SH-SY5Y (cell line): ENCODE results near the gene NIM1K.

Experiments
- GATA2 ChIP-seq: IDR thresholded peaks from 2 replicates; pipeline ENCODE4 v1.6.1; 2011; ENCODE audit warnings: mild to moderate bottlenecking, low read depth, low read length
- GATA3 ChIP-seq: IDR thresholded peaks from 2 replicates; pipeline ENCODE4 v1.6.1; 2011; ENCODE audit warnings: low read depth, mild to moderate bottlenecking, low read length, moderate library complexity

The NIM1K gene

DNA sequence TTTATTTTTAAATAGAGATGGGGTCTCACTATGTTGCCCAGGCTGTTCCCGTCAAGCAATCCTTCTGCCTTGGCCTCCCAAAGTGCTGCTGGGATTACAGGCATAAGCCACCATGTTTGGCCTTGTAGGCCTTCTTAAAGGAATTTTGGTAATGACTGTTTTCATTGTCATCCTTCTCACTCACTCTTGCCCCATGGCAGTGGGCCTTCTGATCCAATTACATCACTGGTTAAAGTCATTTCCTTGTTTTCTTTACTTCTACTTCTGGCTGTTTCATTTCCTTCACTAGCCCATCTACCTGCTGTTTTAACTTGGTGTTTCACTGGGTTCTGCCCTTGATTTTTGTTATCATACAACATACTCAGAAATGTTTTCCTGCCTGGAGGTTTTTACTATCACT is 20.1 kb upstream of the NIM1K start:
- TF ChIP-seq GATA2, result no peak
- TF ChIP-seq GATA3, result no peak

DNA sequence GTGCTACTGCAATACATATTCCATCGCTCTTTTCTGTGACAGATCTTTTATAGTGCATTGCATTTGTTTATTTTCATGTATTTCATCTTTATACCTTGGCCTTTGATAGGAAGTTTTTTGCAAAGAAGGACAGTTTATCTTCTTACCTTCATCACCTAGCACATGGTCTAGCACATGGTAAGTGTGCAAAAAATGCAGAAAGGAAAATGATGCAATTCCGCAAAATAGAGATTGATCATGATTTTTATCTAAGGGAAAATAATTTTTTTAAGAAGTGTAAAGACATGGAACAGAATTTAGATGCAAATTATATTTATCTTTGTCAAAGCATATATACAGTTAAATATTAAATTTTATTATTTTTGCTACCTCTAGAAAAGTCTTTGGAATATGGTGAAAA is 19.2 kb upstream of the NIM1K start:
- TF ChIP-seq GATA3 (no peak), GATA2 (no peak)

DNA sequence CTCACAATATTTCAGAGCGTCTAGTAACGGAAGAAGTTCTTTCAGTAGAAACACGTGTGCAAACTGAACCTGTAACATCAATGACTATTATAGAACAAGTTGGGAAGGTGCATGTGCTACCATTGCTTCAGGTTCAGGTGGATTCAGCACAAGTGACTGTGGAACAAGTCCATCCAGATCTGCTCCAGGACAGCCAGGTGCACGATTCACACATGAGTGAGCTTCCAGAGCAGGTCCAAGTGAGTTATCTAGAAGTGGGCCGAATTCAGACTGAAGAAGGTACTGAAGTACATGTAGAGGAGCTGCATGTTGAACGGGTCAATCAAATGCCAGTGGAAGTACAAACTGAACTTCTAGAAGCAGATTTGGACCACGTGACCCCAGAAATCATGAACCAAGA is 17.4 kb upstream of the NIM1K start:
- TF ChIP-seq GATA3 (no peak), GATA2 (no peak)

DNA sequence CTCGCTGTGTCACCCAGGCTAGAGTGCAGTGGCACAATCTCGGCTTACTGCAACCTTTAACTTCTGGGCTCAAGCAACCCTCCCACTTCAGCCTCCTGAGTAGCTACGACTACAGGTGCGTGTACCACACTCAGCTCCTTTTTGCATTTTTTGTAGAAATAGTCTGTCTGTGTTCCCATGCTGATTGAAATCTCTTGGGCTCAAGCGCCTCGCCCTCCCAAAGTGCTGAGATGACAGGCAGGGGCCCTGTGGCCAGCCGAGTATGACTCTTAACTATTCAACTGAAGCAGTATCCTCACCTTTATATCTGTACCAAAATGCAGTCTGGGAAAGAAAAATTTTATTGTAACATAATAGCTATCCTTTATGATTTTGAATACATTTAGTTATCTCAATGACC is 12.2 kb upstream of the NIM1K start:
- TF ChIP-seq GATA3 (no peak), GATA2 (no peak)

DNA sequence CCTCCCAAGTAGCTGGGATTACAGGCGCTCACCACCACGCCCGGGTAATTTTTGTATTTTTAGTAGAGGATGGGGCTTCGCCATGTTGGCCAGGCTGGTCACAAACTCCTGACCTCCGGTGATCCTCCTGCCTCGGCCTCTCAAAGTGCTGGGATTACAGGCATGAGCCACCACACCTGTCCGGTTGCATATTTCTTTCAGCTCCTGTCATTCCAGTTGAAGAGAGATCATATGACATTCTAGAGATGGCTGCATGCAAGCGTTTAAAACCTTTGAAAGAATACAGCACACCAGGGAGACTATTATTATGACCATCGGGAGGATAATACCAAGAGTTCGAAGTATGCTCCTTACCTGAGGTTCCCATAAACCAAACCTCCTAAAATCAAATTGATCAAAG is 9.6 kb upstream of the NIM1K start:
- TF ChIP-seq GATA3, result no peak
- no peak for TF ChIP-seq GATA2

DNA sequence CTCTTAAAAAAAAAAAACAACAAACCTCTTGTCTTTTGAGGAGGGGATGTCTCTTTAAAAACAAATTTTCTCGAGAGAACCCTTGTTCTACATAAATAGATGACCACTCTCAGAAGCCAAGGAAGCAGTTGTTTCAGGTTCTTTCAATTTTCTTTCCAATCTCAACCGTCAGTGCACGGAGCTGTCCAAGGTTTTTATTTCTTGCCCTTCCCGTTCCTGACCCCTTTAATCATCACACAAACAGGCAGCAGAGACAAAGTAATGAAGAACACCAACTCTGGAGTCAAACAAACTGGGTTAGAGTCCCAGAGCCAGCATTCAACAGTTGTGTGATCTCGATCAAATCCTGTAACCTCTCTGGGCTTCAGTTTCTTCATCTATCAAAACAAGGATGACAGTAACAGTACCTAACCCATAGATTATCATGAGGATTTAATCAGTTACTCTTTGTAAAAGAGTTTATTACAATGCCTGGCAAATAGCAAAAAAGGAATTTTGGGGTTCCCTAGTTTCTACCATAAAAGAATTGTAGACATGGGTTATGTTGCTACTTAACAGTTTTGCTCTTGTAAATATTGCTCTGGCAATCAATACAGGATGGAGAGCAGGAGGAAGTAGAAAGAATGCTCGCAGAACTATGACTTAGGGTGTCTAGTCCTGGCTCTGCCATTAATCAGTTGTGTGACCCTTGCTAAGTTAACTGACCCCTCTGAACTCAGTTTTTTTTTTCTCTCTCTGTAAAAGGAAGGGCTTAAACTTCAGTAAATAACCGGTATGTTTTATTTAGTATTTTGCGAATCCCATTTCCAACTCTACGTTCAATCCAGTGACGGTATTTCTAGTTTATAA is 1.0 kb upstream of the NIM1K start:
- TF ChIP-seq GATA2 (no peak), GATA3 (no peak)

DNA sequence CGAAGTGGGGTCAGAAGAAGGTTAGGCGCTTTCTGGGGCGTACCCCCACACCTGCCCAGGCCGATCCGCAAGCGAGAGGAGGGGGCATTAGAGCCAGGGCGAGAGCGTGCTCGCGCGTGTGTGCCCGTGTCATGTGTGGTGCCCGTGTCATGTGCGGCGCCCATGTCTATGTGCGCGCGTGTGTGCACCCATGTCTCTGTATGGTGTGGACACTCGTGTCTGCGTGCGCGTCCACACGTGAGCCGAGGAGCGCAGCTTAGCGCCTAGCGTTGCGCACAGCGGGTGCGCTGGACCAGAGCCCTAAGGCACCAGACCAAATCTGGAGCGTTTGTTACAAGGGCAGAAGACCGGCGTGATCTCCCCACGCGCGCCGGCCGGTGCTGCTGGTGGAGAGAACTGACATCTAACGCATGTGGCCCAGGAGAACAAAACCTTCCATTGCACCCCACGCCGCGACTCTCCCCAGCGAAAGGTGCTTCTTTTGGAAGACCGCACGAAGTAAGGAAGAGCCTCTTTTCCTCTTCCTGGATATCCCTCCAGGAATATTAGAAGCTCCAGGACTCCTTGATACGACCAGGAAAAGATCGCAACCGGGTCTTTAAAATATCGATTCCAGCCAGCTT is 644 bp downstream of the NIM1K start:
- TF ChIP-seq GATA3 (no peak), GATA2 (no peak)

DNA sequence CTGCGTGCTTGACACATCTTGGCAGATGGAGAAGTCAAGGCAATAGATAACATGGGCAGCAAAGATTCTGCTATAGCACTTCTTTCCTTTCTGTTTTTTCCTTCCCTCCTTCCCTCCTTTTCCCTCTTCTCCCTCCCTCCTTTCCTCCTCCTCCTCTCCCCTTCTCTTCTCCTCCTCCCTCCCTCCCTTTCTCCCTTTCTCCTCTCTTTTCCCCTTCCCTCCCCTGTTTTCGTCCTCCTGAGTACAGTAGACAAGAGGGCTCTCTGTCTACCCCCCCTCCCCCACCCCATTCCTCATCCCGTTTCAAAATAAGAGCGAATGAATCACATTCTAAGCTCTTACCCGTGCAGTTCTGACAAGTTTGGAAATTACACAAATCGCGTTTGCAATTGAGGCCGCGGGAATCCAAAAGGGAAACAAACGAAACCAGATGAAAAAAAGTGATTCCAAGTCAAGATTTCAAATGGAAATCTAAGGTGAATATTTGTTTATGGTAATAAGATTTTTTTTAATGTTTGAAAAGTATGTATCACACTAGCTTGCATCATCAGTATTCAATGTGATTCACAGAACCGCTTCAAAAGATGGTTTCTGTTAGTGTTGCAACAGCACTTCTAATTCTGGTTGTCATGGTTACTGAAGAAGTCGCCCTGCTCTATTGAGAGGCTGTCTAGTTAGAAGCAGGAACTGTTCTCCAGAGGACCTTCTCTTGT is 1.3 kb downstream of the NIM1K start:
- TF ChIP-seq GATA2 (no peak), GATA3 (no peak)

DNA sequence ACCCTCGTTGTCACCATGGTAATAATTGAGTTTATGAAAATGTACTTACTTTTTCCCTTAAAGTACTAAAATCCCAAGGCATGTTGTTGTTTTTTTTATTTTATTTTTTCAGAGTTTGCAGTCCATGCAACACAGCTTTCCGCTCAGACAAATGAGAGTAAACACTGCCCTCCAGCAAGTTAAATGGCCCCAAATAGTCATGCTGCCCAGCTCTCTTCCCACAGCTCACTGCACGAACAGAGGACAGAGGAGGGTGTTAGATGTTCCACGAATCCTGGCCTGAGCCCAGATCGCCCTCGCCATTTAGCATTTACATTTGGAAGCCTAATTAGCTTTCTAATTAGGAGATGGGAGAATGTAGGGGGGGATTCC is 1.9 kb downstream of the NIM1K start:
- TF ChIP-seq GATA3, result no peak
- TF ChIP-seq GATA2, result no peak

DNA sequence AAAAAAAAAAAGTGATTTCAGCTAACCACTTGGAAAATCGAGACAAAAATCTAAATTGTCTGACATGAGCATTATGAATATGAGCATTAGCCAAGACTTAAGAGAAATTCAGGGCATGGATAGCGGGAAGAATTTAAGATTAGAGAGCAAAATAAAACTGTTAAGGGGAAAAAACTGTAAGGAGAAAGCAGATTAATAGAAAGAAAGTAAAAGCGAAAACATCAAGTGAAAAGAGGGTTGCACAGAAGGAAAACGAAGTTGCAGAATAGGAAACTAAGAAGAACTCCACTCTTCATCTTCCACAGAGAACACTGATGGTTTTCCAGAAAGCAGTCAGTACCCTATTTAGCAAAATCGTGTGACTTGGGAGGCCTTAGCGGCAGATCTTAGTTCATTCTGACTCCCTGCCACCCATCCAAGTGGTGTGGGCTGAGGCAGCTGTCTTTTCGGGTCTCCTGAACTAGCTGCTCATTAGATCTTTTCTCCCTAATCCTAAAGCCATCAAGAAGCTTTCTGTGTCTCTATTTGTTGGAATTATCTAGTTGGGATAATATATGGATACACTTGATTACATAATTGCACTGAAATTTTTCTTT is 3.7 kb downstream of the NIM1K start:
- TF ChIP-seq GATA2 (no peak), GATA3 (no peak)

DNA sequence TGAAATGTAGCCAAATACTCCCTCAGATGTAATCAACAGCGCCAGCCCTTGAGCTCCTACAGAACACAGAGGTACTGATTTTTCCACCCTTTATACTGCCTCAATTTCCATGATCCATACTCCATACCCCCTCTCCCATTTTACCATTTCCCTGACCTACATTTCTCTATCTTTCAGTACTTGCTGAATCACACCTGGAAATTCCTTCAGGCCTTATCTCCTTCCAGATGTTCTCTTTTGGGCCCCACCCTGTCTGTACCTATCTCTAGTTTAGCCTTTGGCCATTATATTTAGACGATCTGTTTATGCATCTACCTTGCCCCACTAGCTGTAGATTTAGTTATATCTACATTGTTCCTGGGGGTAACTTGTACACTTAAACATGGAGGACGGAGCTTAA is 5.5 kb downstream of the NIM1K start:
- no peak for TF ChIP-seq GATA3
- TF ChIP-seq GATA2, result no peak

DNA sequence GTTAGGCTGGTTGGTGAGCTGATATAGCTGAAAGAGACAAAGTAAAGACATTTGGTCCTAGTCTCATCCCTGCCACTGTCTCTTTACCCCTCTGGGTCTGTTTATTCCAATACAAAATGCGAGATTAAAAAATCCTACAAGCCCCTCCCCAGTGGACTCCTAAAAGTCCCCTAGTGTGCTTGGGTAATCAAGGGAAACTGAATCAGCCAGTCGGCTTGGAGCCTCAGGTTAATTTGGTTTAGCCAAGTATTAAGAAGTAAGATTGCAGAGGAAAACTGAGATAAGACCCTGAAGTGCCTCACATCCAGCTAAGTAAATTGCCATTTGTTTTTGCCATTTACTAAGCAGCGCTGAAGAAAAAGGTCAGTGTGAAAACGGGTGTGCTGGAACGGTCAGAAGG is 10.4 kb downstream of the NIM1K start:
- TF ChIP-seq GATA2 (no peak), GATA3 (no peak)

DNA sequence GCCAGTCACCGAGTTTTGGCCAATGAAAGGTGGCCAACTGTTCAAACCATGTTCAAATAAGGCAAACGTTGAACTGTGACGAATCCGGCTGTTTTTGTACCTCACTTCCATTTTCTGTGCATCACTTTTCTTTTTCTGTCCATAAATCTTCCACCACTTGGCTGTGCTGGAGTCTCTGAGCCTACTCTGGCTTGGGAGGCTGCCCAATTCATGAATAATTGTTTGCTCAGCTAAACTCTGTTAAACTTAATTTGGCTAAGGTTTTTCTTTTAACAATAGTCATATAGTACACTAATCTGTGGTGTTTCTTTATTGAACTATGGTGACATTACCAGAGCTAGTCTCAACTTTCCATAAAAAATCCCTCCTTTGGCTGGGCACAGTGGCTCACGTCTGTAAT is 11.3 kb downstream of the NIM1K start:
- TF ChIP-seq GATA3 (no peak), GATA2 (no peak)

DNA sequence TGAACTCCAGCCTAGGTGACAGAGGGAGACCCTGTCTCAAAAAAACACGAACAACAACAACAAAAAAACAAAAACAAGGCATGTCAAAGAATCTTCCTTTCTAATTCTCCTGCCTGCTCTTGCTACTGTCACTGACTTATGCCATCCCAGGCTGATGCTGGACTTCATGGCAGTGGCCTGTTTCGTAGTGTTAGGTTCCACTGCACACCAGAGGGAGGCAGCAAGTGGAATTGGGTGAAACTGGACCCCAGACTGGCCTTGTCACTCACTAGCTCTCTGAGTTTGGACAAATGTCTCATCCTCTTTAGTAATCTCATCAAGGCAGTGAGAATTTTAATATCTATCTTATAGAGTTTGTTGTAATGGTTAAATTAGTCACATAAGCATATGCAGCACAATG is 12.9 kb downstream of the NIM1K start:
- no peak for TF ChIP-seq GATA2
- TF ChIP-seq GATA3, result no peak

DNA sequence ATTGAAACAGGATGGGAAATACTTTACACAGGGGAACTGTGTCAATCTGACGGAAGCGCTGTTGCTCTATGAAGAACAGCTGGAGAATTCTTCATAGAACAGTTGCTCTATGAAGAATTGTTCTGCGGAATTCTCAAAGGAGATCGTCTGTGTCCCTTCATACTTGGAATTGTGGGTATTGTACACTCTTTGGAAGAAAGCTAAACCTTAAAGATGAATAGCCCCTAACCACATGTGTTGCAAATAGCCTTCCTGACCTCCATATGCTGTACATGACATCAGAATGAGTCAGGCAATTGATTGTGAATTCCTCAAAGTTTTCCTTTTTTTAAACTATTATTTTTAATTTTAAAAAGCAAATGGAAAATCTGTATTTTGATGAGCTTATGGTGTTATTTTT is 15.6 kb downstream of the NIM1K start:
- no peak for TF ChIP-seq GATA2
- TF ChIP-seq GATA3, result no peak
